PC-3 (cell line): ENCODE results near the gene EI24. TPM values are rescaled to one million over a fixed set of nuclear protein-coding genes. Genes with fewer than 3 reads are reported as not detected.
A peak's percentile ranks its signal among the peaks of the same experiment; 100 is the strongest.

Experiments used
- ATAC-seq: fragments of 200-7000 bp; cut with Tn5 transposase; 2 replicates; pipeline ENCODE4 v1.9.1; 2020; ENCODE audit warnings: mild to moderate bottlenecking, moderate library complexity
- BruUV-seq: library from RNA; stranded (reverse); fragments of 400-500 nt; replicated peaks from 2 replicates; lab custom pipeline; 2021; lab: Mats Ljungman, UMichigan
- CTCF ChIA-PET: fragments of 300-600 bp; sonication (Branson Sonifier 250); formaldehyde crosslinking; loops from one replicate; lab custom pipeline; 2022; ENCODE audit warnings: antibody characterized with exemption; lab: Charles Lee
- POLR2A ChIA-PET: fragments of 300-600 bp; sonication (Branson Sonifier 250); formaldehyde crosslinking; loops from one replicate; lab custom pipeline; 2022; ENCODE audit warnings: antibody characterized with exemption; ENCODE audit not compliant: unreplicated experiment; lab: Charles Lee
- DNase-seq: peaks from one replicate; pipeline ENCODE4 v3.0.0-alpha.2; 2015
- H2AFZ ChIP-seq: fragments of 300-600 bp; sonication (generic); 2 replicates; pipeline ENCODE4 v1.6.0; 2016; ENCODE audit warnings: antibody characterized with exemption, low read length
- H3F3A ChIP-seq: fragments of 300-600 bp; sonication (generic); one replicate; pipeline ENCODE4 v1.6.0; 2017; ENCODE audit warnings: antibody characterized with exemption, low read length, control low read depth, mild to moderate bottlenecking; ENCODE audit not compliant: unreplicated experiment
- H3K27ac ChIP-seq: fragments of 300-600 bp; sonication (generic); 2 replicates; pipeline ENCODE4 v1.5.1; 2016; ENCODE audit warnings: mild to moderate bottlenecking, low read length
- H3K27me3 ChIP-seq: fragments of 300-600 bp; sonication (generic); 2 replicates; pipeline ENCODE4 v1.6.1; 2016; ENCODE audit warnings: low read length, mixed read lengths
- H3K36me3 ChIP-seq: fragments of 300-600 bp; sonication (generic); 2 replicates; pipeline ENCODE4 v1.6.1; 2016; ENCODE audit warnings: low read depth, mixed run types, low read length, mixed read lengths
- H3K4me1 ChIP-seq: fragments of 300-600 bp; sonication (generic); 2 replicates; pipeline ENCODE4 v1.5.1; 2016; ENCODE audit warnings: low read length; ENCODE audit not compliant: insufficient read depth
- H3K4me2 ChIP-seq: fragments of 300-600 bp; sonication (generic); 2 replicates; pipeline ENCODE4 v1.6.0; 2016; ENCODE audit warnings: low read length
- H3K4me3 ChIP-seq: fragments of 300-600 bp; sonication (generic); 2 replicates; pipeline ENCODE4 v1.5.1; 2016; ENCODE audit warnings: mild to moderate bottlenecking, low read length, mixed read lengths
- H3K79me2 ChIP-seq: fragments of 300-600 bp; sonication (generic); 2 replicates; pipeline ENCODE4 v1.6.1; 2017; ENCODE audit warnings: low read length, mixed read lengths
- H3K9ac ChIP-seq: fragments of 300-600 bp; sonication (generic); 2 replicates; pipeline ENCODE4 v1.6.0; 2016; ENCODE audit warnings: mild to moderate bottlenecking, low read length
- H3K9me2 ChIP-seq: fragments of 300-600 bp; sonication (generic); replicated peaks from 2 replicates; pipeline ENCODE4 v1.6.1; 2016; ENCODE audit warnings: mixed run types, low read length, mixed read lengths
- H3K9me3 ChIP-seq: fragments of 300-600 bp; sonication (generic); 2 replicates; pipeline ENCODE4 v1.6.1; 2016; ENCODE audit warnings: low read length, mixed read lengths
- H4K20me1 ChIP-seq: fragments of 300-600 bp; sonication (generic); 2 replicates; pipeline ENCODE4 v1.6.1; 2016; ENCODE audit warnings: low read length, mixed read lengths
- EZH2 ChIP-seq: fragments of 300-600 bp; sonication (generic); IDR thresholded peaks from one replicate; pipeline ENCODE4 v1.6.1; 2017; ENCODE audit warnings: antibody characterized with exemption, mild to moderate bottlenecking, low read length; ENCODE audit not compliant: unreplicated experiment
- EZH2phosphoT487 ChIP-seq: fragments of 300-600 bp; sonication (generic); IDR thresholded peaks from 2 replicates; pipeline ENCODE4 v1.6.1; 2018; ENCODE audit warnings: mild to moderate bottlenecking, antibody characterized with exemption, low read length, borderline replicate concordance
- intact Hi-C: fragments of 100-400 bp; cut with micrococcal nuclease; formaldehyde crosslinking; loops from 2 replicates; pipeline ENCODE4 v1.9.0; 2023
- total RNA-seq: library from RNA; depleted of rRNA; stranded (reverse); fragments of >200 nt; gene quantifications from 2 replicates; pipeline ENCODE4 v1.2.3, GENCODE V29; 2014
- TF ChIP-seq, protein P1 (sequence below): fragments of 300-600 bp; sonication (generic); conservative IDR thresholded peaks from 2 replicates; pipeline ENCODE4 v1.5.1; 2017; ENCODE audit warnings: antibody characterized with exemption, low read depth, mild to moderate bottlenecking, low read length

Gene EI24
- total RNA-seq, 1 experiment from 2014 or later, result 154 TPM

DNA sequence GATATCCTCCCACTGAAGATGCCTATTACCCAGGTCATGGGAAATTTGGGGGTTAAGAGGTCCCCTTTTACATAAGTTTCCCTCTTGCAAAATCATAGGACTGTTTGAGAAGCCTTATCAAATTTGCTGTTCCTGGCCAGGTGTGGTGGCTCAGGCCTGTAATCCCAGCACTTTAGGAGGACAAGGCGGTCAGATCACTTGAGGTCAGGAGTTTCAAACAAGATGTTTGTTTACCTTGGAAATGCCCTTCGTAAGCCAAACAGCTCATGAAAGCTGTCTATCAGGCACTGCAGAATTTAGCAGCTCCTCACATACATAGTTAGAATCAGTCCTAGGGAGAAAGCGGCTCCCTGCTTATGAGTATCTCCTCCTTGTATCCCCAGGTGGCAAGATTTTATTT is 4.9 kb upstream of the EI24 start:
- H3K36me3 ChIP-seq, result no peaks in the 10 kb centered on the region
- H3K9me3 ChIP-seq, result no peaks in the 10 kb centered on the region
- H3K9me2 ChIP-seq, result no peaks in the 10 kb centered on the region
- no peak overlapping the region for H3K4me2 ChIP-seq
- intact Hi-C loops, result loop anchor here (10.0 kb wide), 1 partner anchor 320 kb away; the partner anchor contains the start of gene HYLS1
- H3K4me3 ChIP-seq, result no peak overlapping the region
- no peaks in the 10 kb centered on the region for H4K20me1 ChIP-seq
- CTCF ChIA-PET, result no interaction called here
- H3K27ac ChIP-seq, result no peak overlapping the region
- TF ChIP-seq, protein P1, sequence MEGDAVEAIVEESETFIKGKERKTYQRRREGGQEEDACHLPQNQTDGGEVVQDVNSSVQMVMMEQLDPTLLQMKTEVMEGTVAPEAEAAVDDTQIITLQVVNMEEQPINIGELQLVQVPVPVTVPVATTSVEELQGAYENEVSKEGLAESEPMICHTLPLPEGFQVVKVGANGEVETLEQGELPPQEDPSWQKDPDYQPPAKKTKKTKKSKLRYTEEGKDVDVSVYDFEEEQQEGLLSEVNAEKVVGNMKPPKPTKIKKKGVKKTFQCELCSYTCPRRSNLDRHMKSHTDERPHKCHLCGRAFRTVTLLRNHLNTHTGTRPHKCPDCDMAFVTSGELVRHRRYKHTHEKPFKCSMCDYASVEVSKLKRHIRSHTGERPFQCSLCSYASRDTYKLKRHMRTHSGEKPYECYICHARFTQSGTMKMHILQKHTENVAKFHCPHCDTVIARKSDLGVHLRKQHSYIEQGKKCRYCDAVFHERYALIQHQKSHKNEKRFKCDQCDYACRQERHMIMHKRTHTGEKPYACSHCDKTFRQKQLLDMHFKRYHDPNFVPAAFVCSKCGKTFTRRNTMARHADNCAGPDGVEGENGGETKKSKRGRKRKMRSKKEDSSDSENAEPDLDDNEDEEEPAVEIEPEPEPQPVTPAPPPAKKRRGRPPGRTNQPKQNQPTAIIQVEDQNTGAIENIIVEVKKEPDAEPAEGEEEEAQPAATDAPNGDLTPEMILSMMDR, result no peak
- no peak for TF ChIP-seq EZH2
- TF ChIP-seq EZH2phosphoT487, result no peak
- peaks cover 15% of the 10 kb centered on the region for H3K4me1 ChIP-seq
- POLR2A ChIA-PET, result no interaction called here
- no peak overlapping the region for H3K9ac ChIP-seq
- H2AFZ ChIP-seq, result no peak overlapping the region
- ATAC-seq (no peak), DNase-seq (no peak)
- BruUV-seq, result no TSS peak
- no peaks in the 10 kb centered on the region for H3K79me2 ChIP-seq
- no peaks in the 10 kb centered on the region for H3K27me3 ChIP-seq
- H3F3A ChIP-seq, result no peaks in the 10 kb centered on the region

DNA sequence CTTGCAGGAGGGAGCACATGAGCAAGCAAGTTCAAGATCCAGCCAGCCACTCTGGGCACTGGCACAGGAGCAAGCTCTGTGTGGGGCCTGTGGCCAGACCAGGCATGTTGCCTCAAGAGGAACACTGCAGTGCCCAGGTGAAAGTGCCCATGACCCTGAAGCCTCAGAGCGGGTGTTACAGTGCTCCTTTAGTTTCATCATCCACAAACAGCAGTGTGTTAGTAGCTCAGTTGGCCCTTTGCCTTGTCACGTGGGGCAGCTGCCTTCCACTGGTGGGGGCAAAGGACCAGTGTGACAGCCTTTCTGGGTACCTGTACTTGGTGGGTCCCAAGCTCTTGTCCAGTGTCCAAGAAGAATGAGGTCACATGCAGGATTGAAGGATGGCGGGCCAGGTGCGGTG is 3.0 kb upstream of the EI24 start:
- ATAC-seq (no peak), DNase-seq (no peak)
- BruUV-seq, result no TSS peak
- H3K9me2 ChIP-seq, result no peaks in the 10 kb centered on the region
- peaks cover 18% of the 10 kb centered on the region for H3K79me2 ChIP-seq
- TF ChIP-seq, protein P1, result no peak
- no peak for TF ChIP-seq EZH2
- no peak for TF ChIP-seq EZH2phosphoT487
- H4K20me1 ChIP-seq, result no peaks in the 10 kb centered on the region
- ChIA-PET CTCF (no interaction called here), POLR2A (no interaction called here)
- H3K4me3 ChIP-seq, result no peak overlapping the region
- no peak overlapping the region for H3K9ac ChIP-seq
- intact Hi-C loops, result loop anchor here (10.0 kb wide), 1 partner anchor 319 kb away; the partner anchor contains the start of gene HYLS1
- no peaks in the 10 kb centered on the region for H3K36me3 ChIP-seq
- H3K4me1 ChIP-seq, result peaks cover 14% of the 10 kb centered on the region
- no peaks in the 10 kb centered on the region for H3K9me3 ChIP-seq
- H3K27me3 ChIP-seq, result no peaks in the 10 kb centered on the region
- H2AFZ ChIP-seq, result no peak overlapping the region
- no peak overlapping the region for H3K27ac ChIP-seq
- H3F3A ChIP-seq, result no peaks in the 10 kb centered on the region
- H3K4me2 ChIP-seq, result no peak overlapping the region

DNA sequence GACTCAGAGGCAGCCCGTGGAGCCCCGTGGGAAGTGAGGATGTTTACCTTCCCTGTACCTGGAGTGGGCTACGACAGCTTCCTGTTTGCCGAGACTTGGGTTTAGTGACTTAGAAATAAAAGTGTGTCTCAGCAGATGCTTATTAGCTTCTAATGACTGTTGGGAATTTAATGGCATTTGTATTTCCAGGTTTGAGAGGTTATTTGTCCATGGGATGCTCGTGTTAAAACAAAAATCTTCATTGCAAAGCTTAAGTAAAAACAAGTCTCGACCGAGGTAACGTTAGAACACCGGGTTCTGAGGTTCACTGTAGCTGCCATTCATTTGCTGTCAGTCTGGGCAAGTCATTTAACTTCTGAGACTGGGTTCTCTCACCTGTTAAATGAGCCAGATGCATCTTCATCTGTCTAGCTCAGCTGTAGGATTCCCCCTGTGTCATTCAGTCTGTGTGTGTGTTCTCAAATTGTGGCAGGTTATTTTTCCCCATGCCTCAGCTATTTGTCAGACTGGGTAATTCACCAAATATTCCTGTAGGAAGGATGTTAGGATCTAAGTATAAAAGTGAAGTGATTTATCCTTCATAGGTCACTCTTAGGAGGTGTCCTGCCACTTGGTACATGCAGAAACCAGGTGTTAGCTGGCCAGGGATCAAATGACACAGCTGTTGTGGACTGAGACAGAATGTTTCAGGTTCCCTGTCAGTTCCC is 791 bp downstream of the EI24 start:
- no peaks in the 10 kb centered on the region for H3K9me3 ChIP-seq
- ATAC-seq, result no peak; the same call in 1 of the 2 replicates
- no peaks in the 10 kb centered on the region for H3K27me3 ChIP-seq
- H3K27ac ChIP-seq, result peak overlapping the region; percentile 48
- H3K4me2 ChIP-seq, result peak overlapping the region; percentile 82
- H3K4me1 ChIP-seq, result peaks cover 14% of the 10 kb centered on the region
- H2AFZ ChIP-seq, result peak overlapping the region; percentile 95
- H3K79me2 ChIP-seq, result peaks cover 32% of the 10 kb centered on the region
- peaks cover 21% of the 10 kb centered on the region; the same call in 1 of the 2 replicates for H3K36me3 ChIP-seq
- H3K4me3 ChIP-seq, result peak overlapping the region; percentile 90
- H3K9ac ChIP-seq, result peak overlapping the region; percentile 97
- peak; percentile 39 for DNase-seq
- TF ChIP-seq, protein P1, result no peak
- TF ChIP-seq EZH2phosphoT487 (no peak), EZH2 (no peak)
- H3K9me2 ChIP-seq, result no peaks in the 10 kb centered on the region
- H4K20me1 ChIP-seq, result no peaks in the 10 kb centered on the region
- intact Hi-C loops, result loop anchor here (1.0 to 10.0 kb wide), 2 partner anchors 22 to 315 kb away; partner anchors contain the start of genes HYLS1 and STT3A
- no peaks in the 10 kb centered on the region for H3F3A ChIP-seq
- POLR2A ChIA-PET, result interaction anchor here (0.5 to 1.2 kb wide), 3 partner anchors 47 to 358 kb away, joined by 3 read pairs; partner anchors contain the start of gene HYLS1
- CTCF ChIA-PET, result no interaction called here
- BruUV-seq, result TSS peak; percentile 60
